Stimulated activated CD8-positive, alpha-beta memory T cell treated with anti-CD3 and anti-CD28 coated beads, Interleukin-7, amount 100 ng/mL, for 1 hour (primary cell): ENCODE data around the gene UXT.
A peak's percentile ranks its signal among the peaks of the same experiment; 100 is the strongest.
"Not testable (repeated sequence)": the region's sequence is repeated elsewhere in the genome, so short reads cannot be mapped to it uniquely, and the experiment has no call there.

Experiments
- DNase-seq, 2 donors: peaks; one replicate each; pipeline ENCODE4 v3.0.0-alpha.2; 2020; ENCODE audit warnings: low read depth in 2 of 2

UXT gene, protein sequence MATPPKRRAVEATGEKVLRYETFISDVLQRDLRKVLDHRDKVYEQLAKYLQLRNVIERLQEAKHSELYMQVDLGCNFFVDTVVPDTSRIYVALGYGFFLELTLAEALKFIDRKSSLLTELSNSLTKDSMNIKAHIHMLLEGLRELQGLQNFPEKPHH

DNA sequence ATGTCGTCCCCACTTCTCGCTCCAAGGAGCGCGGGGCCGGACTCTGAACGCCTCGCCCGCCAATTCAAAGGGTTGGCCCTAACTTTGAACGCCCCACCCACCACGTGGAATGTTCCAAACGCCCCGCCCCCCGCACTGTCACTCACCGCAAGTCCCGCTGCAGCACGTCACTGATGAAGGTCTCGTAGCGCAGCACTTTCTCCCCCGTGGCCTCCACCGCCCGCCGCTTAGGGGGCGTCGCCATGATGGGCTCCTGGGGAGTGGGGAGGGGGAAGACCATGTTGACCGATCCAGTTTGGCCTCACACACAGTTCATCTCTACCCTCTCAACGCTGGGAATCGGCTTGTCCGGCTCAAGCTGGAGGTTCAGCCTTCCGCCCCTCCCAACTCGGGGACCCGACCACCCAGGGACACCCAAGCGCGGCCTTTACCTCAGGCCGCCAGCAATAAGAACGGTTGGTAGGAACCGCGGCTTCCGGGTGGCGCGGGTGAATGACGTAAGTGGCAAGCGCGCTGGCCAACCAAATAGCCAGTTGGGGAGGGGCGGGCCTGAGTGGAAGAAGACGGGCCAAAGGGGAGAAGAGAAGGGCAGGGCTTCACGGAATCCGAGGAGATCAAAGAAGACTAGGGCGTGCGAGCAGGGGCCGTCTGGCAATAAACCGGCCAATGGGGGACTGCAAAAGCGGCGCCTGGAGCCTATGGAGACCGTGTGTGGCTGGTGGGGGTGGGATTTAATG, at the start of gene UXT:
Gene UXT (minus strand): TSS at position 497 of the 737 bp plus-strand sequence. CDS start 253 bp downstream, at position 244.
- peak; percentile 74 to 77 for DNase-seq

DNA sequence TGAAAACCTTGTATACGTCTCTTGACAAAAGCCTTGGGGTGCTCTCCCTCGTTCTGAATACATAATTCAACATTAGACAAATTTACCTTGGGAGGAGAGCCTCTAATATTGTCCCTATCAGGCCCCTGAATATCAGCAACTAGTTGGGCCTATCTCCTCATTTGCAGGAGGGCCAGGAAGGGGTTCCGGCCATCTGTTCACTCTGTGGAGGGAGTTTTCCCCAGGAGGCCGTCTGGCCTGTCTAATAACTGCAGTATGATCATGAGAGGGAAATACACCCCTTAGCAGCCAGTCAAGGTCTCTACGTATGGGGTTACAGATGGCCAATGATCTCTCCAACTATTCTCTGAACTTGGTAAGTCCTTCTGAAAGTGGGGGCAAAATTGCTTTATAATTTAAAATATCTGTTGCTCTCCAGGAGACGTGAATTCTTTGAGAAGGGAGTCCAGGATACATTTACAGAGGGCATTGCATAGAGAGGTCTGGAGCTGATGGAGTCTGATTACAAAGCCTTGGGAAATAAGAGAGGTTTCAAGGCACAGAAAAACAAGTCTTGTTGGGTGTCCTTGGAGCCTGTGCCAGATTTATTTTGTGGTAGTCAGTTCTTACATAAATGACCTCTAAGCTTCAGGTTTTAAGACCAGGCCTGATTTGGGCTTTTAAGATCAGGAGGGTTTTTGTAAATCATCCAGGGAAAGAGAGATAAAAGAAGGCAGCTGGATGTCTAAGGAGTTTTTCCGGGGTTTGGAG, 48.2 kb upstream of the UXT start:
- DNase-seq, result no peak

DNA sequence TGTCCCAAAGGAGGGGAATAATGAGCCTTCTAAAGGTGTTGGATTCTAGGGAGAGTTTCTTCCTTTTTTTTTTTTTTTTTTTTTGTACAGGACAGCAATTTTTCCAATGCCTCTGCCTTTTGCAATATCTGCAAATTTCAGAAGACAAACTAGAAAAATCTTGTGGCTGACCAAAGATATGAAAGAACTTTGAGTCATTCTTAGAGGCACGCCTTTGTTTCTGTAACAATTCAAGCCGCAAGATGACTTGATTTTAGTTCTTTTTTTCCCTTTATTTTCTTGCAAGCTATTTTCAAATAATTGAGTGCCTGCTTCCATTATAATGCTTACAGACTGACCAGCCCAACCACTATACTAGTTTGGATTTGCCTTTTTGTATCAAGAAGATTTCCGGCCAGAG, 47.6 kb upstream of the UXT start:
- DNase-seq, result no peak

DNA sequence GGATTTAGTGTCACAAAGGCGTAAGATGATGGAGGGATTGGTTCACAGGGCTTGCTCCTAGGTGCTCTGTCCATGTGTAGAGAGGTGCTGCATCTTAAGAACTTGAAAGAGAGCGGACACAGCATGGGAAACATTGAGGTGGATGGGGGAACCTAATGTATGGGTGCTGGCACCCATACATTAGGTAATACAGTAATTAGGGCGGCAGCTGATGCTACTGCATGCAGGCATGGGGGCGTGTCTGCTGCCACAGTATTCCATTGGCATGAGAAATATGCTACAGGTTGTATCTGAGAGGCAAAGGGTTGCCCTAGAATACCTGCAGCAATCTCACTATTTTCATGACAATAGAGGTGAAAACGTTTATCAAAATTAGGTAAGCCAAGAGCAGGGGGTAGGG, 45.8 kb upstream of the UXT start:
- DNase-seq, result no peak

DNA sequence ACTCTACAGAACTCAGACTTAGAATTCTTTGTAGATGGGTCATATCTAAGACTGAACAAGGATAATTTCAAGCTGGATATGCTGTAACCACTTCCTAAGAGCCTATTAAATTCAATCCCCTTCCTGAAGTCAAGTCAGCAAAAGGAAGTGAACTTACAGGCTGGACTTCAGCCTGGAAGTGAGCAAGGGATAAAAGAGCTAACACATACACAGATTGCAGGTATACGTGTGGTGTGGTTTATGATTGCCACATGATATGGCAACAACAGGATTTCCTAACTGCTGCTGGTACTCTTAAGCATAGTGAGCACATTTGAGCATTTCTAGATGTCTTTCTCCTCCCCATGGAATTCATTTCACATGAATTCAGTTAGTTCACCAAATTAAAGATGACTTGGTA, 38.2 kb upstream of the UXT start:
- no peak for DNase-seq

DNA sequence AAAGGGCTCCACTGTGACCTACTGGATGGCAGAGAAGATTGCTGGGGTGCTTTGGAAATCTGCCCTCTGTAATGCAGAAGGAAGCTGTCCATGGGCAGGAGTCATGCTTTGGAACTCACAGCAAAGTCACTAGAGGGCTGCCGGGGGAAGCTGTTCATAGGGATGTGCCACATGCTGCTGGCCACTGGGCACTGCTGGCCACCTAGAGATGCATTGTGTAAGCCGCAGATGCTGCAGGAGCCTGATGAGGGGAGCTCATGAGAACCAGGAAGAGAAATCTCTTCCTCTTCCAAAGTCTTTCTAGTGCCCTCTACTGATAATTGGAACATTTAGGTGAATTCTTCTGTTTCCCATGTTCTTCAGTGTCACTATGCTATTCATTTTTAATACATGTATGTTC, 31.2 kb upstream of the UXT start:
- no peak for DNase-seq

DNA sequence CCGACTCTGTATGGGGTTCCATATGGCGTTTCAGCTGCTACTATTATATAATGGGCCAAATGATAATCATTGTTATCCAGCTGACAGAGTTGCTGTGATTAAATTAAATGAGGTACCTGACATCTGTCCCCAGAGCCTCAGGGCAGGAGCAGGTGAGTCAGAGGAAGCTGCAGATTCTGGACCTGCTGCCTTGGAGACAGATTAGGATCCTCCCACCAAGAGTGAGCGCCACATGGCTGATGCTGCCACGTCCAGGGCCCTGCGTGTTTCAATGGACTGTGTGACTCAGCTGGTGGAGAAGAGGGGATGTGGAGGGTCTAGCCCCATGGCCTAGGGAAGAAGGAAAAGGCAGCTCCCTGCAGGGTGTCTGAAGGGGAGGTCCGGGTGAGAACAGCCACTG, 28.3 kb upstream of the UXT start:
- DNase-seq, result no peak

DNA sequence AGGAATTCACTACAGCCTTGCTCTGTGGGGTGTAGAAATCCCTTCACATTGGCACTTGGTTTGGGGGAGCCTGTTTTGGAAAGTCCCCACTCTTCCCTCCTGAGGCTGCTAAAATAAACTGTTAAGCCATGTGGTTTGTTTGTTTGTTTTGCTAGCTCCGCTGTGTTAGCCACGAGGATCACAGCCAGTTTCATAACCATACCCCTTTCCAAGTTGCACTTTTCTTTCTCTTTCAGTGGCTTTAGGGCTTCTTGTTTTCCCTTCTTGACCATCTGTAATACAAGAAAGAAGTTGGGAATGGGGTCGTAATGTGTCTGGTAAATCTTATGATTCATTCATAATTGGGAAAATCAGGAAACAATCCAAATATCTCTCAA, 24.8 kb upstream of the UXT start:
- no peak for DNase-seq

DNA sequence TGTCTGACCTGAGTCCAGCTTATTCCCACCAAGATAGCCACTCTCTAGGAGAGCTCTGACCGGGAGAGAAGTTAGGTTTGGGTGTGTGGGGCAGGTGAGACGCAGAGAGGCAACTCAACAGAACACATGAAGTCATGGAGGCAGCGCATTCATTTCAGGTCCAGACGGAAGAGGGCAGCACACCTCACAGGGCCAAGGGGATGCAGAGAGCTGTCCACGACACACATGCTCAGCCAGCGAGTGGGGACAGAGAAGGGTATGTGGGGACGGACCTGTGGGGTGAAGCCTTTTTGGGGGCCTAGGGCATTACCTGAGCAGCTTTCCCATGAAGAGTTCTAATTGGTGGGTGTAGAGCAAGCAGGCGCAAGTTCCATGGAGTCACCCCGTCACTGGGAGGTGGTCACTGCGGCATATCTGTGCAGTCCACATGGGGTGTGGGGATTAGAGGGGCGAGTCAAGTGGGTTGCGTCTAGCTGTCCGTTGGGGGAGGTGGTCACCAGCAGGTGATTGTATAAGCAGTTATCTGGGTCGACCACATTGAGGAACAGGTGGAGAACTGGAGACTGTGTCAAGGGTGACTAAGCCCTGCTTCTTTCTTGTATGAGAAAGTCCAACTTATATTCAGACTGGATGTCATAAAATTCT, 24.3 kb upstream of the UXT start:
- no peak for DNase-seq

DNA sequence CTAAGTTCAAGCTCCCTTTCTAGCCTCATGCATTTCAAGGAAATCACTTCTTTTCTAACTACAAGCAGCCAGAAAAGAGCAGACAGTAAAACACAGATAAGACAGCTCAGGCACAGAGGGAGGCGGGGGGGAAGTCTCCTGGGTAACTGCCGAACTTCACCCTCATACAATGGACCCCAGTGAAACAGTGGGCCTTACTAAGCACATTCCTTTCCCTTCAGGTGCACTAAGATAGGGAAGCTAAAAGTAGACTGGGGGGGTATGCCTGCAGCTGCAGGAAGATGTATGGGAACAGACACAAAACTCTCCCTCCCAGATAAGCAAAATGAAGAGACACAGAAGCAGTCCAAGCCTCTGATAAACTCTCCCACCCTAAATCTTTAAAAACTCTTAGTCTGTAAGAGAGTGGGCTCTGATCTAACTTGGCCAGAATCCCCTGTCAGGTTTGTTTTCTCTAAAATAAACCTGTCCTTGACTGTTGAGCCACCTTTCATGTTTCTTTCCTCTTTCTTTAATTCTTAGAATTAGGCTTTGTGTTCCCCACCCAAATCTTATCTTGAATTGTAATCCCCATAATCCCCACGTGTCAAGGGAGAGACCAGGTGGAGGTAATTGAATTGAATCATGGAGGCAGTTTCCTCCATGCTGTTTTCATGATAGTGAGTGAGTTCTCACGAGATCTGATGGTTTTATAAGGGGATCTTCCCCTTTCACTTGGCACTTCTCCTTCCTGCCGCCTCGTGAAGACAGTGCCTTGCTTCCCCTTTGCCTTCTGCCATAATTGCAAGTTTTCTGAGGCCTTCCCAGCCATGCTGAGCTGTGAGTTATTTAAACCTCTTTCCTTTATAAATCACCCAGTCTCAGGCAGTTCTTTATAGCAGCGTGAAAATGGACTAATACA, 17.2 kb upstream of the UXT start:
- not testable (repeated sequence) for DNase-seq

DNA sequence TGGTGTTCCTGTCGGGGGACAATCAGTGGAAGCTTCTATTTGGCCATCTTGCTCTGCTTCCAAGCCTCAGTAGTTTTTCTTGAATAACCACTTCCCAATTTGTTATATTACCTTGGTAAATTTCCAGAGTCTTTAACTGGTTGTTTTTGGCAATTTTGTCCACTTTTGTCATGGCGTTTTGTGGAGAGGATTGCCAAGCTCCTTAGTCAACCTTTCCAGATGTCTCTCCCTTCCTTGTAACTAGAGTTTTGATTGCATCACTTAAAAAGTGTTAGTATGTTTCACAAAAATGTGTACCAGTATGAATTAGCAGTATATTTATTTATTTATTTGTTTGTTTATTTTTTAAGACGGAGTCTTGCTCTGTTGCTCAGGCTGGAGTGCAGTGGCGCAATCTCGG, 15.8 kb upstream of the UXT start:
- DNase-seq, result no peak

DNA sequence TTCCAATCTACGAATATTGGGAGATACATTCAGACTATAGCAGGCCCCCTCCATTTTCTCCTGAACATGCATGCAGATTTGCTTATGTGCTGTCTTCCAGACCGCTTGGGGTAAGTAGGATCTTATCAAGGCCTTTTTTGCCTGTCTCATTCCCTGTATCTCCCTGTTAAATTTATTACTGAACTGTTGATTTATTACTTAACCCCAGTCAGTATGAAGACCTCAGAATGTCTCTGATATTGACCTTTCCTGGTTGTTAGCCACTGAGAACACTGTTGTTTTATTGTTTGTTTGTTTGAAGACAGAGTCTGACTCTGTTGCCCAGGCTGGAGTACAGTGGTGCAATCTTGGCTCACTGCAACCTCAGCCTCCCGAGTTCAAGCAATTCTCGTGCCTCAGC, 6.8 kb upstream of the UXT start:
- DNase-seq, result not testable (repeated sequence)

DNA sequence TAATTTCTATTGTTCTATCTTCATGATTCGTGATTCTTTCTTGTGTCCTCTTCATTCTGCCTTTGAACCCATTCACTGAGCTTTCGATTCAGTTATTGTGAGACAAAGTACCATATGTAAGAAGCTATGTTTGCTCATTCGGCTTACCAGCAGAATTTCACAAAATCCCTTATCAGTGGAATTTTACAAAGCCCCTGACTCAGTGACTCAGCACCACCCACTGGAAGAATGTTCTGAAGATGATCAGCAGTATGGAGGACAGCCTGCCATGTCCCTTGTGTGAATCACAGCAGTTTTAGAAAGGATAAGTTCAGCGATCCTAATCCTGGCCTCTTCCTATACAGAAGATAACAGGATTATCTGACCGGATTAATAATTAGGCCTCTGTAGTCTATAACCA, 5.8 kb upstream of the UXT start:
- no peak for DNase-seq

DNA sequence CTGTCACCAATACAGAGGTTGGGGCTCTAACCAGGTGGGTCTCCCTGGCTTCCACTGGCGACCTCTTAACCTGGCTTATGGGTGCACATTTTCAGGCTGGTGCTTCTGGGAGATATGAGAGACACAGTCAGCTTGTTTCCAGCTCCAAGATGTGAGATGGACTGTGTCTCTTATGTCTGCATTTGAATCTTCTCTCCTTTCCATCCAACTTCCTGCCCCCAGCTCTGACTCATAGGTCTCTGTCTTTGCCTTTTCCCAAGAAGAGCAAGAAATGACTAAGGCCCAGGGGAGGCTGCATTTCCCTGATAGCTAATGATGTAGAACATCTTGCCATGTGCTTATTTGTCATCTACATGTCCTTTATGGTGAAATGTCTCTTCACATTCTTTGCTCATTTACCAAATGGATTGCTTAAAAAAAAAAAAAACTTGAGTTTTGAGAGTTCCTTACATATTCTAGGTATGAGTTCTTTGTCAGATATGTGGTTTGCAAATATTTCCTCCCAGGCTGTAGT, 3.2 kb upstream of the UXT start:
- DNase-seq, result no peak

DNA sequence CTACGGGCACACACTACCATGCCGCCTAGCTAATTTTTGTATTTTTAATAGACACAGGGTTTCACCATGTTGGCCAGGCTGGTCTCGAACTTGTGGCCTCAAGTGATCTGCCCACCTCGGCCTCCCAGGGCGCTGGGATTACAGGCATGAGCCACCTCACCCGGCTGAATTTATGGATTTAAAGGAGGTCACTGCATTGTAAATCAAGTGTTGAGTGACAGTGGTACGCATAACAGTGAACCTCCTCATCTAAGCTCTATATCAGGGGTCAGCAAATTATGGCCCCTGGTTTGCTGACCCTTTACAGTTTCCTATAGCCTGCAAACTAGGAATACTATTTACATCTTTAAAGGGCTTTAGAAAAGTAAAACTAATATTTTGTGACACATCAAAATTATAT, 2.6 kb upstream of the UXT start:
- no peak for DNase-seq

DNA sequence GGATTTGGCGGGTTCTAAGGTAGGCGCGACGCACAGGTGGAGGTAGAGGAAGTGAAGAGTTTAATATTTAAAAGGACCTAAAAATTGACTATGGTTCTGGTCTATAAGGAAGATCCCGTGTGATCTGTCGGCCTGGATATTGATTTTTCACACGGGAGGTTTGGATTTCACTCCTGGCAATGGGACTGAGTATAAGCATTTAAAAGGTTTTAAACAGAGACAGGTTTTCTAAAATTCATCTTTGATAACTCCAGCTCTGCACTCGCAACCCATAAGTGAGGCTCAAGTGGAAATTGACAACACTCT, 394 bp upstream of the UXT start:
- no peak for DNase-seq

DNA sequence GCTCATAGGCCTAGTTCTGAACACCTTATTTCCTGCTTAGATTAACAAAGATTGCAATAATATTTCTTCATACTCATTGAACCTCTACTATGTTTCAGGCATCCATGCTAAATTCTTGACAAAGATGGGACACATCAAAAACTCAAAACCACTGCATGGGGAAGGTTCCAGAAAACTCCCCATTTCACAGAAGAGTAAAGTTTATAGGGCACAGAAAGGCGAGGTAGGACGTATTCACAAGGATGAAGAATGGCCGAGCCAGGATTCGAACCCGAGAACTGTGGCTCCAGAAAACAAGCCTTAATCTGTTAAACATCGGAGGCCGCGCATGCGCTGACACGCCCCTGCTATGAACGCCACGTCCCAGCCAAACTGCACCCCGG, 688 bp downstream of the UXT start:
- DNase-seq, result no peak

DNA sequence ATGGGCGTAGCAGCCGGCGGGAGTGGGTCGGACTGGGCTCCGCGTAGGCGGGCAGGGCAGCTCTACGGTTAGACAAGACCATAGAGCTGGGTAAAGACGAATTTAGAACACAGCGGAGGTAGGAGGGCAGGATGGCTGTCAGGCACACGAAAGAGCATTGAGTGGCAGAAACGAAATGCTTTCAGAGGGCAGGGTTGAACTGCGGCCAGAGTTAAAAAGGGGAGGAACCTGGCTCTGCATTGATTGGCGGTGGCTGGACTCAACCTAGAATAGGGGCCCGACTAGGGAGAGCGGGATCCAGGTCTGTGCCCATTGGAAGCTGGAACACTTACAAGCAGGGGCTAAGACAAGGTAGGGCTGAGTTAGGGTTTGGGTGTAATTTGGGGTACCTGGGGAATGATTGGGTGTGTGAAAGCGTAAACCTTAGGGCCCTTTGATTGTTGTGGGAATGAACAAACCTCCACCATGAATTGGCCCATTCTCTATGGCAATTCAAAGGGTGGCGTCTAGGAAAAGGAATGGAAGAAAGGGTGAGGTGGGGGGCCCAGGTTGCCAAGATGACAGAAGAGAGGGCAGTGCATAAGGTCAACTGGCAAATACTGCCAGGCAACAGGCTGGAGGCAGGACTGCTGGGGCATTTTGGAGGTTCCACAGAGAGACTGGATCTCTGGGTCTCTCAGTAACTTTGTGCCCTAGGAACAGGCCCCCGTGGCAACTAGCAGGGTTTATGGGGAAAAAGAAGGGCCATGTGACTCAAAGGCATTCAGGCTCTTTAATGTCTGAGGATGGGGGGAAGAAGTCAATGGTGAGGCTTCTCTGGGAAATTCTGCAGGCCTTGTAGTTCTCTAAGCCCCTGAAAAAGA, 7.7 kb downstream of the UXT start:
- no peak for DNase-seq

DNA sequence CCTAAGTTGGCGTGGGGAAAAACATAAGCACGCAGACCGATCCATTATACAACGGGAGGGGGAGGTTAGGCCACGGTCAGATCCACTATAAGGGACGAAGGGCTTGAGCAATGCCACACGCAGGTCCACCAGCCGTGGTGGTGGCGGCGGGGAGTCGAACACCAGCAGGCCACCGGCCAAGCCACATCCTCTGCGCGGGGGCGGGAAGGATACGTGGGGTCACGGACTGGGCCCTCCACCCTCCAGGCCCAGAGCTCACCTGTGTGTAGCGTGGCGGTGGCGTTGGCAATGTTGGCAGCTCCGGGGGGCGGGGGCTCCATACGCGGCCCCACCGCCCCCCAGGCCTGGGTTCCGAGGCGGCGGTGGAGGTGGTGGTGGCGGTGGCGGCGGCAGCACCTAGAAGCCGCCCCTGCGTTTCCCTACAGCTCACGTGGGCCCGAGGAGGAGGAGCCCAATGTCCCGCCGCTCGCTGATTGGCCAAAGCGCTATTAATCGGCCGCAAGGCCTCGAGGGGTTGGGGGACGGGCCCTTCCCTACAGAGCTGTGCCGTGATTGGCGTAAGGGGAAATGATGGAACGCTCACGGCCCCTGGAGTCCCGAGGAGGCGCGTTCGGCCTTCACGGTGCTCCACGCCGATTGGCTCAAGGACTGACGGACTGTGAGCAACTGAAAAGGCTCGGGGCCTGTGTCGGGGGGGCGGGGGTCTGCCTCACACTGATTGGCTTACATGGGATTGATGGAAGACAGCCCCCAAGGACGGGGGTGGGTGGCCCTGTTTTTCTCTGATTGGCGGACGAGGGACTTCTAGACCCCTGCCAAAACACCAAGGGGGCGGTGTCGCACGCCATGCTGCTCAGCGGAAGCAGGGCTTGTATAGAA, 8.6 kb downstream of the UXT start, which contains the start of gene ELK1:
Gene ELK1 (minus strand): TSS at position 400 of the 879 bp plus-strand sequence. CDS start 9,122 bp downstream, outside the sequence.
- peak; percentile 63 to 68 for DNase-seq

DNA sequence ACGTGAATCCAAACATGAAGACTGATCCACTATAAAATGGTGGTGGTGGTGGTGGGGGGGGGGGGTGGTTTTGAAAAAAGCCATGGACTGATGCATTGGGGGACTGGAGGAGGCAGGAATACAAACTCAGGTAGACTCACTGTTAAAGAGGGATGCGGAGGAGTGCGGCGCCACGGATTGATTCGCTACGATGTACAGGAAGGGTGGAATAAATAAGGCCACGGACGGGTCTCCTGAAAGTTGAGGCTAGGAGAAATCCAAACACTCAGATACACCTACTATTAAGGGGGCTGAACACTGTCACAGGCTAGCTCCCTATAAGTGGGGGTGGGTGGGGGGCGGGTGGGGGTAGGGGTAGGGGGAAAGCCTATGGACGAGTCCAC, 9.2 kb downstream of the UXT start:
- DNase-seq, result no peak
